Embryonic facial prominence (tissue), 1 donor: ENCODE data around the gene GNG3.

Source experiments
- DNase-seq: peaks from one replicate; pipeline ENCODE4 v3.0.0-alpha.2; 2016; ENCODE audit errors: extremely low spot score

The GNG3 gene

DNA sequence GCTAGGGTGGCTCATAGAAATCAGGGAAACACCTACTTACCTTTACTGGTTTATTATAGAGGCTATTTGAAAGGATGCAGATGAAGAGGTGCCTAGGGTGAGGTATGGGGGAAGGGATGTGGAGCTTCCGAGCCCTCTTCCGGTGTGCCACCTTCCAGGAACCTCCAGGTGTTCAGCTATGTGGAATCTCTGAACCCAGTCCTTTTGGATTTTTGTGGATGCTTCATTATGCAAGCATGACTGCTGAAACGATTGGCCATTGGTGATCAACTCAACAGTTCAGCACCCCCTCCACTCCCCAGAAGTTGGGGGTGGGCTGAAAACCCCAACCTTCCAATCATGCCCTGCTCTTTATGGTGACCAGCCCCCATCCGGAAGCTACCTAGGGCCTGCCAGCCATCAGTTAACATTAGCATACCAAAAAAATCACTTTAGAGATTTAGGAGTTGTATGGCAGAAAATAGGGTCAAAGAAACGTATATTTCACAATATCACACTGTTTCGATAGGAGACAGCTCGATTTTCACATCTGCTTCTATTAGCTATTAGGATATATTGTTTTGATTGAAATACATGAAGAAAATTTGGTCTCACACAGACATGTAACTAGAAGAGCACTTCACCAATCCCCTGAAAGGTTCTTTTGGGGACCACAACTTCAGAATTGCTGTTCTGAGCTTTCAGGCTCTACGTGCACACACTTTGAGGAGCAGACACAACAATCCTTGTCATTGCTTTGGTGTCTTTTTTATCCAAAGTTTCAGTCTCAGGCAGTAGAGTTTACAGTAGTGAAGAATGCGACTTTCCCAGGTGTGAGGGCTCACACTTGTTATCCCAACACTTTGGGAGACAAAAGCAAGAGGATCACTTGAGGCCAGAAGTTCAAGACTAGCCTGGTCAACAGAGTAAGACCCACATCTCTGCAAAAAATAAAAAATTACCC is 50.6 kb downstream of the GNG3 start:
- no peak for DNase-seq
